ENCODE data around the gene MIER1.

Gene MIER1

DNA sequence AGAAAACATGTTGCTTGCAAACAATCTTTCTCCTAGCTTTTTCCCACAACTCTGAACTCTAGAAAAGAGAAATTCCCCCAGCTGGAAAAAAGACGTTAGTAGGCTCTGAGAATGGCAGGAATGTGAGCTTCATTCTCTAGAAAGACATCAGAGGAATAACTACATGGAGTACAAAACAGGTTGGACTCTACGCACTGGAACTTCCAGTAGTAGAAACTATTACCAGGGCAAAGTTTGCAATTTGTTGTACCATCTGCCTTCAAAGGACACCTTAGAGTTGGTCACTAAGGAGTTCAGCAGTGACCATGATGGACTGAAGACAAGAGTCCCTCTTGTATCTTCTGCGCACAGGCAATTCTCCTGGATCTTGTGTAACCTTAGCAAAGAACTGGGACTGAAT, 68.3 kb downstream of the MIER1 start:
- H3K36me3 ChIP-seq (ENCODE audit: control insufficient read depth in 1 of 2, insufficient read depth in 2 of 2, low read length in 2 of 2), result peaks cover 9 to 10% of the 10 kb centered on the region in 2 experiments
- H3K4ac ChIP-seq (ENCODE audit: low read depth, low read length), result no peak overlapping the region
- H2AK5ac ChIP-seq (ENCODE audit: low read length), result no peak overlapping the region
- H4K91ac ChIP-seq (ENCODE audit: low read depth, low read length), result no peak overlapping the region
- no peak overlapping the region for H3K9ac ChIP-seq (ENCODE audit: low read length)
- no peaks in the 10 kb centered on the region for H3K79me1 ChIP-seq (ENCODE audit: low read length)
- H3K9me3 ChIP-seq (ENCODE audit: insufficient read depth, low read depth, low read length), result no peaks in the 10 kb centered on the region
- no peak overlapping the region for H3K4me2 ChIP-seq (ENCODE audit: low read length)
- peak; percentile 72 to 96 for DNase-seq
- H4K12ac ChIP-seq (ENCODE audit: low read depth, low read length), result no peak overlapping the region
- H3K4me1 ChIP-seq (ENCODE audit: control insufficient read depth in 1 of 2, insufficient read depth in 2 of 2, low read length in 2 of 2), result peaks cover 4 to 6% of the 10 kb centered on the region in 2 experiments
- H3K18ac ChIP-seq (ENCODE audit: low read length), result no peak overlapping the region
- H3K27ac ChIP-seq (ENCODE audit: low read depth, low read length), result no peak overlapping the region
- no peak overlapping the region for H2BK12ac ChIP-seq (ENCODE audit: low read length)
- no peaks in the 10 kb centered on the region for H3K79me2 ChIP-seq (ENCODE audit: control insufficient read depth, insufficient read depth, low read length, poor library complexity)
- no peak overlapping the region for H3K14ac ChIP-seq (ENCODE audit: low read length)
- H3K4me3 ChIP-seq (ENCODE audit: low read depth, low read length), result no peak overlapping the region
- no CpG with 5 or more reads among the region's 3 CpGs for WGBS (ENCODE audit: extremely low coverage, insufficient coverage, insufficient read length)
- no peak overlapping the region for H2BK120ac ChIP-seq (ENCODE audit: insufficient read depth, low read length, poor library complexity)
- H3K23ac ChIP-seq (ENCODE audit: low read length), result no peak overlapping the region
- no peak overlapping the region for H4K8ac ChIP-seq (ENCODE audit: low read depth, low read length)
- H3K27me3 ChIP-seq (ENCODE audit: insufficient read depth, low read length), result no peaks in the 10 kb centered on the region
- H2AFZ ChIP-seq (ENCODE audit: insufficient read depth, low read length, poor library complexity), result no peak overlapping the region
- no peak overlapping the region for H2BK5ac ChIP-seq (ENCODE audit: low read depth, low read length, poor library complexity)

DNA sequence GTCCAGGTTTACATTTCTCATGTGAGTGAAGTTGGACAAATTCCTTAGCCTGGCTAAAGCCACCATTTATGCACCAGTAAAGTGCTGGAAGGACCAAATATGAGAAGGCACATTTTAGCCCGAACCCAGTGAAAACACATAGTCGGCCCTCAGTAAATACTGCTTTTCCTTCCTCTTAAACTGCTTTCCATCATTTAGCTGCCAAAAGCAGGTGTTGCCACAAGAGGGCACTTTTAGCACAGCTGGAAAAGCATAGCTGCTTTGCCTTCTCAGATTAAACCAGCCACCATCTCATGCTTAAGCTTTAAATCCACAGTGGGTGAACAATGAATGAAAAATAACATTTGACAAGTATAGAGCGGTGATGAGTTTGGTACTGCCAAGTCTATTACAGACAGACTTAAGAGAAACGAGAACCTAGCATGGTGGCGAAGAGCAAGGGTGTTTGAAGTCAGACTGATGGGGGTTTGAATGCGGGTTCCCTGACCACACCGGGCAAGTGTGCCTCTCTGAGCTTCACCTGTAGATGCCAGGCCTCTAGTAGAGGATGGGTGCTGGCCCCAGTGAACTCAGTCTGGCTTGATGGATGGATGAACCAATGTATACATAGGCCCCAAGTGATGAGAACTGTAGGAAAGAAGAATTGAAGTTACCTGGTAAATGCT, 71.4 kb downstream of the MIER1 start:
- Histone ChIP-seq H3K14ac (ENCODE audit: low read length) (no peak overlapping the region), H3K36me3 (ENCODE audit: control insufficient read depth in 1 of 2, insufficient read depth in 2 of 2, low read length in 2 of 2) (peaks cover 3 to 6% of the 10 kb centered on the region in 2 experiments), H3K4me1 (ENCODE audit: control insufficient read depth in 1 of 2, insufficient read depth in 2 of 2, low read length in 2 of 2) (peaks cover 4 to 6% of the 10 kb centered on the region in 2 experiments), H2BK5ac (ENCODE audit: low read depth, low read length, poor library complexity) (no peak overlapping the region), H3K18ac (ENCODE audit: low read length) (no peak overlapping the region), H3K4me2 (ENCODE audit: low read length) (no peak overlapping the region), H3K79me2 (ENCODE audit: control insufficient read depth, insufficient read depth, low read length, poor library complexity) (no peaks in the 10 kb centered on the region), H3K27ac (ENCODE audit: low read depth, low read length) (no peak overlapping the region), H4K12ac (ENCODE audit: low read depth, low read length) (no peak overlapping the region), H2AFZ (ENCODE audit: insufficient read depth, low read length, poor library complexity) (no peak overlapping the region), H2BK120ac (ENCODE audit: insufficient read depth, low read length, poor library complexity) (no peak overlapping the region), H3K4ac (ENCODE audit: low read depth, low read length) (no peak overlapping the region), H3K23ac (ENCODE audit: low read length) (no peak overlapping the region), H2BK12ac (ENCODE audit: low read length) (no peak overlapping the region), H3K9me3 (ENCODE audit: insufficient read depth, low read depth, low read length) (no peaks in the 10 kb centered on the region), H3K79me1 (ENCODE audit: low read length) (no peaks in the 10 kb centered on the region), H3K27me3 (ENCODE audit: insufficient read depth, low read length) (no peaks in the 10 kb centered on the region), H2AK5ac (ENCODE audit: low read length) (no peak overlapping the region), H4K8ac (ENCODE audit: low read depth, low read length) (no peak overlapping the region), H3K9ac (ENCODE audit: low read length) (no peak overlapping the region), H4K91ac (ENCODE audit: low read depth, low read length) (no peak overlapping the region), H3K4me3 (ENCODE audit: low read depth, low read length) (no peak overlapping the region)
- no CpG with 5 or more reads among the region's 7 CpGs for WGBS (ENCODE audit: extremely low coverage, insufficient coverage, insufficient read length)
- peak; percentile 56 to 80 for DNase-seq

DNA sequence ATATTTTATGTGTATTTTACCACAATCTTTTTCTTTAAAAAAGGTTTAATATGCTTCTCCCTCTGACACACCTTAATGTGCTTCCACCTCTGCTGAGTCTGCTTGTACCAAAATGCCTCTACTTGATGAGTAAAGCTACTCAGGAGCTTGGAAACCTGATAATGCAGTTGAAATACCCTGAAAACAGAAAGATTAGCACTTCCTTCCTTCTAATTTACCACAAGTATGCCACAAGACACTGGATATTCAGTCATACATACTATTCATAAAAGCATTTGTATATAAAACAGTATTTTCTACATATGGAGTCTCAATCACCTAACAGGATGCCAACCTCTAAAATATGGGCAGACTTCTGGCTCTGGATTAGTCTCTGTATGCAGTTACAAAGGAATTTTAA, 74.2 kb downstream of the MIER1 start:
- no peak overlapping the region for H3K9ac ChIP-seq (ENCODE audit: low read length)
- H4K91ac ChIP-seq (ENCODE audit: low read depth, low read length), result no peak overlapping the region
- no peaks in the 10 kb centered on the region for H3K27me3 ChIP-seq (ENCODE audit: insufficient read depth, low read length)
- H3K4me2 ChIP-seq (ENCODE audit: low read length), result no peak overlapping the region
- no peaks in the 10 kb centered on the region for H3K79me1 ChIP-seq (ENCODE audit: low read length)
- no peak overlapping the region for H2AFZ ChIP-seq (ENCODE audit: insufficient read depth, low read length, poor library complexity)
- no peak overlapping the region for H3K4ac ChIP-seq (ENCODE audit: low read depth, low read length)
- no peak overlapping the region for H3K4me3 ChIP-seq (ENCODE audit: low read depth, low read length)
- H2BK12ac ChIP-seq (ENCODE audit: low read length), result no peak overlapping the region
- no peak overlapping the region for H3K14ac ChIP-seq (ENCODE audit: low read length)
- no peak overlapping the region for H2BK120ac ChIP-seq (ENCODE audit: insufficient read depth, low read length, poor library complexity)
- H3K36me3 ChIP-seq (ENCODE audit: control insufficient read depth in 1 of 2, insufficient read depth in 2 of 2, low read length in 2 of 2), result peaks cover 3% of the 10 kb centered on the region in 2 experiments
- no peaks in the 10 kb centered on the region for H3K79me2 ChIP-seq (ENCODE audit: control insufficient read depth, insufficient read depth, low read length, poor library complexity)
- H3K27ac ChIP-seq (ENCODE audit: low read depth, low read length), result no peak overlapping the region
- DNase-seq, result no peak
- H3K9me3 ChIP-seq (ENCODE audit: insufficient read depth, low read depth, low read length), result no peaks in the 10 kb centered on the region
- H4K8ac ChIP-seq (ENCODE audit: low read depth, low read length), result no peak overlapping the region
- H4K12ac ChIP-seq (ENCODE audit: low read depth, low read length), result no peak overlapping the region
- H2BK5ac ChIP-seq (ENCODE audit: low read depth, low read length, poor library complexity), result no peak overlapping the region
- no peak overlapping the region for H2AK5ac ChIP-seq (ENCODE audit: low read length)
- peaks cover 0 to 1% of the 10 kb centered on the region in 2 experiments for H3K4me1 ChIP-seq (ENCODE audit: control insufficient read depth in 1 of 2, insufficient read depth in 2 of 2, low read length in 2 of 2)
- no peak overlapping the region for H3K23ac ChIP-seq (ENCODE audit: low read length)
- H3K18ac ChIP-seq (ENCODE audit: low read length), result no peak overlapping the region

DNA sequence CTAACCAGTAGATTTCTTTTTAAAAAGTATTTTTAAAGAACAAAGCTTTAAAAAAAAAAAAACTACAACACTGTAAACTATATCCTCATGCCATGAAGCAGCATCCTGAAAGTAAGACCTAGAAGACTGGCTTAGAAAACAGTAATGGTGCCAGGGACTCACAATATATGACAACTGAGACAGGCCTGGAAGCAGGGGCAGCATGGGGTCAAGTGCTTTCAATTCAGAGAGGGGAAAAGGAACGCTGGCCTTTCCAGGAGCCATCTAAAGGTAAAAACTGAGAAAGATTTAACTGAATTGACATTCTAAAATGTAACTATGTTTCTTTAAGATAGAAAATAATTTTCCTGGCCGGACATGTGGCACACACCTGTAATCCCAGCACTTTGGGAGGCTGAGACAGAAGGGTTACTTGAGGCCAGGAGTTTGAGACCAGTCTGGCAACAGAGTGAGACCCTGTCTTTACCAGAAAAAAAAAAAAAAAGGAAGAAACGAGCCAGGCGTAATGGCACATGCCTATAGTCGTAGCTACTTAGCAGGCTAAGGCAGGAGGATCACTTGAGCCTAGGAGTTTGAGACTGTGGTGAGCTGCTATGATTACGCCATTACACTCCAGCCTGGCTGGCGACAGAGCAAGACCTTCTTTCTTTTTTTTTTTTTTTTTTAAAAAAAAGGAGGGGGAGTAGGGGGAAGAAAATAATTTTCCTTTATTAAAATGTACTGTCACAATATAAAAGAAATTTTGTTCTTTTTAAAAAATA, 75.0 kb downstream of the MIER1 start:
- H3K4ac ChIP-seq (ENCODE audit: low read depth, low read length), result no peak overlapping the region
- WGBS (ENCODE audit: extremely low coverage, insufficient coverage, insufficient read length), result no CpG with 5 or more reads among the region's 7 CpGs
- no peak overlapping the region for H2AFZ ChIP-seq (ENCODE audit: insufficient read depth, low read length, poor library complexity)
- H3K4me3 ChIP-seq (ENCODE audit: low read depth, low read length), result no peak overlapping the region
- H2BK120ac ChIP-seq (ENCODE audit: insufficient read depth, low read length, poor library complexity), result no peak overlapping the region
- no peak overlapping the region for H2BK12ac ChIP-seq (ENCODE audit: low read length)
- H3K23ac ChIP-seq (ENCODE audit: low read length), result no peak overlapping the region
- H3K36me3 ChIP-seq (ENCODE audit: control insufficient read depth in 1 of 2, insufficient read depth in 2 of 2, low read length in 2 of 2), result peaks cover 3% of the 10 kb centered on the region in 2 experiments
- no peaks in the 10 kb centered on the region for H3K27me3 ChIP-seq (ENCODE audit: insufficient read depth, low read length)
- H3K79me1 ChIP-seq (ENCODE audit: low read length), result no peaks in the 10 kb centered on the region
- no peak overlapping the region for H3K14ac ChIP-seq (ENCODE audit: low read length)
- no peak overlapping the region for H3K4me2 ChIP-seq (ENCODE audit: low read length)
- no peak overlapping the region for H3K27ac ChIP-seq (ENCODE audit: low read depth, low read length)
- H3K79me2 ChIP-seq (ENCODE audit: control insufficient read depth, insufficient read depth, low read length, poor library complexity), result no peaks in the 10 kb centered on the region
- no peak overlapping the region for H4K91ac ChIP-seq (ENCODE audit: low read depth, low read length)
- no peak overlapping the region for H2BK5ac ChIP-seq (ENCODE audit: low read depth, low read length, poor library complexity)
- H2AK5ac ChIP-seq (ENCODE audit: low read length), result no peak overlapping the region
- no peak overlapping the region for H4K8ac ChIP-seq (ENCODE audit: low read depth, low read length)
- no peaks in the 10 kb centered on the region for H3K4me1 ChIP-seq (ENCODE audit: control insufficient read depth in 1 of 2, insufficient read depth in 2 of 2, low read length in 2 of 2)
- no peak overlapping the region for H4K12ac ChIP-seq (ENCODE audit: low read depth, low read length)
- no peaks in the 10 kb centered on the region for H3K9me3 ChIP-seq (ENCODE audit: insufficient read depth, low read depth, low read length)
- DNase-seq, result no peak
- no peak overlapping the region for H3K18ac ChIP-seq (ENCODE audit: low read length)
- no peak overlapping the region for H3K9ac ChIP-seq (ENCODE audit: low read length)

All from trophoblast cell (in vitro differentiated cells and primary cell).